ENCODE results near the gene ZFPM1.
"Not testable (repeated sequence)": the region's sequence is repeated elsewhere in the genome, so short reads cannot be mapped to it uniquely, and the experiment has no call there.

Gene ZFPM1

DNA sequence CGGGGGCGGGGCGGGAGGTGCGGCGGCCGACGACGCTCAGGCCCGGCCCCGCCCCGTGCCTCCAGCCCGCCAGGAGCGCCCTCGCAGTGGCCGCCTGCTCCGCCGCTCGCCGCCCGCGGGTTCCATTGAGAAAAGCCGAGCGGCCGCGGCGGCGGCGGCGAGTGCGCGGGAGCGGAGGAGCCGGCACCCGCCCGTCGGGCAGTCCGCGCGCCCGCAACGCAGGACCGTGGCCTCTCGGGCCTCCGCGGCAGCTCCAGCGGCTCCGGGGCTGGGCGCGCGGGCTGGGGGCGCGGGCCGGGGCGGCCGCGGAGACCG, at the start of gene ZFPM1:
Gene ZFPM1 (plus strand): TSS at position 64 of the 315 bp plus-strand sequence. CDS start 359 bp downstream, outside the sequence.
- peak within 1 kb of the TSS; percentile 93 for H3K27ac Mint-ChIP-seq
- peak within 1 kb of the TSS; percentile 92 for H3K4me3 Mint-ChIP-seq
- H3K9me3 Mint-ChIP-seq: no peaks in the 10 kb centered on the region
- no peak for DNase-seq (ENCODE audit: low spot score in 2 of 2)
- ATAC-seq: peak; percentile 69
- H3K4me1 Mint-ChIP-seq: peaks cover 33% of the 10 kb centered on the region
- H3K36me3 Mint-ChIP-seq: peaks cover 28% of the 10 kb centered on the region

DNA sequence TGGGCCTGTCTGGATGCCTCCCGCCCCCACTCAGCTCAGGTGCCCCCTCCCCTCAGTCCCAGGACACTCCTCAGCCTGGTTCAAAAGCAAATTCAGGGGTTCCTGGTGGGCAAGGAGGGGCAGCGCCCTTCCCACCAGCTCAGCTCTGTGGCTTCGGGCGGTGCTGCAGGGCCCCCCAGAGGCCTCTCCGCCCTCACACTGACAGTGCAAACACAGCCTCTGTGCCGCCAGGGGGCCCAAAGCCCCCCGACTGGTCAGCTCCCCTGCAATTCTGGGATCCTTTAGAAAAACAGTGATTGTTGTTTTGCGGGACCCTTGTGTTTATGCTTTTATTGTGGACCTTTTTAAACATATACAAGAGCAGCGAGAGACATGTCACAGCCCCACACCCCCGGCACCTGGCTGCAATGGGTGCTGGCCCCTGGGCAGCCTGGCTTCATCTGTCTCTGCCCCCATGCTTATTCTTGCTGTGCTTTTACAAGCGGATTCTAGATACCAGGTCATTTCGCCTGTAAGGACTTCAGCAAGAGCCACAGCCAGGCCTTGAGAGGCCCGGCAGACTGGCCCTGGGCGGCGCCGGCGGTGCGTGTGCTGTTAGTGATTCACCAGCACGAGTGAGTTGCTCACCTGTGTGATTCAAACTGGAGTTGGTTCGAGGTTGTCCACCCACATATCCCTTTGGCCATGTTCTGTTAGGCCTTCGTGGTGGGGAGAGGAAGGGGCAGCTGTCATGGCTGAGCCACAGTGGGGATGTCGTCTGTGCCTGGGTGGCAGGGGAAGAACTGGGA, 49.1 kb upstream of the ZFPM1 start:
- no peak for ATAC-seq
- no peak overlapping the region for H3K27ac Mint-ChIP-seq
- no peaks in the 10 kb centered on the region for H3K36me3 Mint-ChIP-seq
- peaks cover 16% of the 10 kb centered on the region for H3K4me1 Mint-ChIP-seq
- no peaks in the 10 kb centered on the region for H3K9me3 Mint-ChIP-seq
- no peak for DNase-seq (ENCODE audit: low spot score in 2 of 2)
- H3K4me3 Mint-ChIP-seq: no peak overlapping the region

GRCh38 chr16:88404769-88405168, 48.3 kb upstream of the ZFPM1 start:
- Mint-ChIP-seq H3K27ac (no peak overlapping the region), H3K9me3 (no peaks in the 10 kb centered on the region)

GRCh38 chr16:88405216-88406060, 47.6 kb upstream of the ZFPM1 start:
- Mint-ChIP-seq H3K4me1 (peaks cover 16% of the 10 kb centered on the region), H3K36me3 (no peaks in the 10 kb centered on the region), H3K9me3 (no peaks in the 10 kb centered on the region), H3K27ac (no peak overlapping the region), H3K4me3 (no peak overlapping the region)
- DNase-seq (ENCODE audit: low spot score in 2 of 2): no peak
- ATAC-seq: no peak

More at GRCh38 chr16:88404769-88405168, 48.3 kb upstream of the ZFPM1 start:
- Mint-ChIP-seq H3K4me3 (no peak overlapping the region), H3K4me1 (peaks cover 16% of the 10 kb centered on the region), H3K36me3 (no peaks in the 10 kb centered on the region)
- no peak for ATAC-seq
- DNase-seq (ENCODE audit: low spot score in 2 of 2): no peak

- Mint-ChIP-seq H3K9me3 (no peaks in the 10 kb centered on the region), H3K4me1 (peaks cover 16% of the 10 kb centered on the region), H3K27ac (no peak overlapping the region), H3K36me3 (no peaks in the 10 kb centered on the region), H3K4me3 (no peak overlapping the region)
- ATAC-seq (no peak), DNase-seq (ENCODE audit: low spot score in 2 of 2) (no peak)
Measured at GRCh38 chr16:88406096-88407041, 46.7 kb upstream of the ZFPM1 start.

- H3K36me3 Mint-ChIP-seq: no peaks in the 10 kb centered on the region
- peaks cover 16% of the 10 kb centered on the region for H3K4me1 Mint-ChIP-seq
- ATAC-seq (no peak), DNase-seq (ENCODE audit: low spot score in 2 of 2) (no peak)
- H3K27ac Mint-ChIP-seq: no peak overlapping the region
- no peak overlapping the region for H3K4me3 Mint-ChIP-seq
- H3K9me3 Mint-ChIP-seq: no peaks in the 10 kb centered on the region
Measured at GRCh38 chr16:88407042-88407420, 46.0 kb upstream of the ZFPM1 start.

GRCh38 chr16:88407807-88408206, 45.3 kb upstream of the ZFPM1 start:
- H3K4me1 Mint-ChIP-seq: peaks cover 16% of the 10 kb centered on the region
- DNase-seq (ENCODE audit: low spot score in 2 of 2) (no peak), ATAC-seq (no peak)
- H3K4me3 Mint-ChIP-seq: no peak overlapping the region
- H3K27ac Mint-ChIP-seq: no peak overlapping the region
- no peaks in the 10 kb centered on the region for H3K9me3 Mint-ChIP-seq
- H3K36me3 Mint-ChIP-seq: no peaks in the 10 kb centered on the region

DNA sequence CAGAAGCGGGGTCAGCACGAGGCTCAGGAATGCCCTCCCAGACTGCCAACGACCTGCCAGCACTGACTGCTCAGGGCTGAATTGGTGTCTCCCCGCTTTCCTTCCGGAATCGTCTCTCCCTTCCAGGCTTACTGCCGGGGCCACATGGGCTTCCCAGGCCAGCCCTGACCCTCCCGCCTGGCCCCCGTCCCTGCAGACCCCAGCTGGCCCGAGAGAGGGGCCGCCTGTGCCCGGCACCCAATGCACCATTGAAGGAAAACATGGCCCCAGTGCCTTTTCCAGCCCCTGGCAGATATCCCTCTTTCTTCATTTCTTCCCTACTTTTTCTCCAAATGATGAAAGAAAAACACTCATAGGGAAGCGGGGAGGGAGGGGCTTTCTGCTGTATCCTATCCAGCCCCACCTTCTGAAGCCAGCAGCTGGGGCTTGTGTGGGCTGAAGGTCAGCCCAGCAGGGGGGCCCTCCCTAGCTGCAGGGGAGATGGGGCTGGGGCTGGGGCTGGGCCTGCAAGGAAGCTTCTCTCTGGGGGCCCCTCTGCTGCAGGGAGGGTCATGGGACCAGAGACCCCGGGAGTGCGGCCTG, 44.4 kb upstream of the ZFPM1 start:
- H3K36me3 Mint-ChIP-seq: no peaks in the 10 kb centered on the region
- H3K9me3 Mint-ChIP-seq: no peaks in the 10 kb centered on the region
- DNase-seq (ENCODE audit: low spot score in 2 of 2) (no peak), ATAC-seq (no peak)
- no peak overlapping the region for H3K4me3 Mint-ChIP-seq
- no peak overlapping the region for H3K27ac Mint-ChIP-seq
- H3K4me1 Mint-ChIP-seq: peaks cover 16% of the 10 kb centered on the region

- no peak overlapping the region for H3K4me3 Mint-ChIP-seq
- no peaks in the 10 kb centered on the region for H3K9me3 Mint-ChIP-seq
- no peak overlapping the region for H3K27ac Mint-ChIP-seq
Measured at GRCh38 chr16:88409296-88410065, 43.6 kb upstream of the ZFPM1 start.

GRCh38 chr16:88410297-88410968, 42.6 kb upstream of the ZFPM1 start:
- ATAC-seq: not testable (repeated sequence)

More at GRCh38 chr16:88409296-88410065, 43.6 kb upstream of the ZFPM1 start:
- ATAC-seq (no peak), DNase-seq (ENCODE audit: low spot score in 2 of 2) (no peak)
- H3K4me1 Mint-ChIP-seq: peaks cover 13% of the 10 kb centered on the region
- H3K36me3 Mint-ChIP-seq: no peaks in the 10 kb centered on the region

GRCh38 chr16:88411951-88412576, 41.0 kb upstream of the ZFPM1 start:
- no peak for ATAC-seq
- H3K27ac Mint-ChIP-seq: no peak overlapping the region
- no peak for DNase-seq (ENCODE audit: low spot score in 2 of 2)
- no peak overlapping the region for H3K4me3 Mint-ChIP-seq
- H3K36me3 Mint-ChIP-seq: no peaks in the 10 kb centered on the region
- H3K9me3 Mint-ChIP-seq: no peaks in the 10 kb centered on the region
- H3K4me1 Mint-ChIP-seq: peaks cover 6% of the 10 kb centered on the region

More at GRCh38 chr16:88410297-88410968, 42.6 kb upstream of the ZFPM1 start:
- H3K4me3 Mint-ChIP-seq; H3K4me1 Mint-ChIP-seq; DNase-seq (ENCODE audit: low spot score in 2 of 2); H3K9me3 Mint-ChIP-seq; H3K27ac Mint-ChIP-seq; H3K36me3 Mint-ChIP-seq: not testable (repeated sequence)

DNA sequence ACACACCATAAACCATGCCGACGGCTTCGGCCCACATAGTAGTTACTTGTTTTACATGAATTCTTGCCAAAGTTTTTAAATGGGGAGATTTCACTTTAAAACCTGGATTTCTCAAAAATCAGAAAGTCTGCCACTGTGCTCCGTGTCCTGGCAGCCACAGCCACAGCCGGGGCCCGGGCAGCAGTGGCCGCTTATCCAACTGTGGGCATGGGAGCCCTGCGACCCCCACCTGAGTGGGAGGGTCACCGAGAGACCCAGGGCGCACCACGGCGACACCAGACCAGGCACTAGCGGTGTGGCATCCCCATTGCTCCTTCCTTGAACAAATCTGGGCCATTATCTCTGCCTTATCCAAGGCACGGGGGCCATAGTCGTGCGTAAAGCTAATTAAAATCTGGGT, 40.3 kb upstream of the ZFPM1 start:
- no peak for ATAC-seq
- Mint-ChIP-seq H3K9me3 (no peaks in the 10 kb centered on the region), H3K36me3 (no peaks in the 10 kb centered on the region), H3K4me1 (peaks cover 2% of the 10 kb centered on the region), H3K27ac (no peak overlapping the region), H3K4me3 (no peak overlapping the region)
- DNase-seq (ENCODE audit: low spot score in 2 of 2): no peak

DNA sequence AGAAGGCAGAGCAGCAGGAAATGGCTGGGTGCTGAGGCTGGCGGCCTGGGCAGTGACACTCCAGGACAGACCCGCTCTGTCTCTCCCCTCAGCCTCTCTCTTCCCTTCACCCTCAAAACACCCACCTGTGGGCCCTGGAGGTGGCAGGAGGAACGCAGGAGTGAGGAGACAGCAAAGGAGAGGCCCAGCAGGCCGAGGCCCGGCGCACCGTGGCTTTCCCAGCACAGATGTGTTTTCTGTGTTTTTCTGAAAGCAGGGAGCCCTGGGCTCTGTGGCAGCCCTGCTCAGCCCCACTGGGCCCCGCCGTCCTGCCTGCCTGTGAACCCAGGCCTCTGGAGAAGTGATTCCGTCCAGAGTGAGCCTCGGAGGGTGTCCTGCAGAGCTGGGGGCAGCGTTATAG, 39.8 kb upstream of the ZFPM1 start:
- H3K9me3 Mint-ChIP-seq: no peaks in the 10 kb centered on the region
- no peak for DNase-seq (ENCODE audit: low spot score in 2 of 2)
- H3K27ac Mint-ChIP-seq: no peak overlapping the region
- H3K4me3 Mint-ChIP-seq: no peak overlapping the region
- H3K36me3 Mint-ChIP-seq: no peaks in the 10 kb centered on the region
- ATAC-seq: no peak
- no peaks in the 10 kb centered on the region for H3K4me1 Mint-ChIP-seq
